ENCODE data around the gene BDKRB2. TPM values are rescaled to one million over a fixed set of nuclear protein-coding genes. Genes with fewer than 3 reads are reported as not detected.

Gene BDKRB2
- polyA plus RNA-seq, 1 donor from 2014 or later: not detected

DNA sequence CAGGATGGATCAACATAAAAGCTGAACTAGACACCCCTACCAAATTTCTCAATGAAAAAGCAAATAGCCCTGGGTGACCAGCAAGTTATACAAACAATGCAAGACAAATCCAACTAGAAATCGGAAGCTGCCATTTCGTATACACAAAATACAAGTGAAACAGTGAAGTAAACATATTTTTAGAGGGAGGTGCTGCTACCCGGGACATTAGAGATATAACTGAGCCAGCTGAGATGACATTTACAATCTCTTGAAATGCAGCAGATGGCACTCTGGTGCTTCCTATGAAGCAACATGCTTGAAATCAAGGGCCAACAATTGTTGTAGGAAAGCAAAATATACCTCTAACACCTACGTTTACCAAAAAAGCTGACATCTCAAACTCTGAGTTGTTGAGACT is 76.8 kb downstream of the BDKRB2 start:
- no peak overlapping the region for H2AFZ ChIP-seq (ENCODE audit: low read depth, low read length)
- H3K27ac ChIP-seq (ENCODE audit: low read length): no peak overlapping the region
- no peaks in the 10 kb centered on the region for H3K9me2 ChIP-seq (ENCODE audit: insufficient read depth, low read length)
- H3K27me3 ChIP-seq (ENCODE audit: insufficient read depth, low read depth, low read length): no peaks in the 10 kb centered on the region
- H3K9me3 ChIP-seq (ENCODE audit: low read length): no peaks in the 10 kb centered on the region
- H3K4me2 ChIP-seq (ENCODE audit: low read length): no peak overlapping the region
- no peaks in the 10 kb centered on the region for H4K20me1 ChIP-seq (ENCODE audit: insufficient read depth)
- no peak overlapping the region for H3K9ac ChIP-seq (ENCODE audit: low read length)
- TF ChIP-seq RAD21 (conservative IDR thresholded peaks at IDR 0.05): peak; percentile 12
- TF ChIP-seq, protein P1, sequence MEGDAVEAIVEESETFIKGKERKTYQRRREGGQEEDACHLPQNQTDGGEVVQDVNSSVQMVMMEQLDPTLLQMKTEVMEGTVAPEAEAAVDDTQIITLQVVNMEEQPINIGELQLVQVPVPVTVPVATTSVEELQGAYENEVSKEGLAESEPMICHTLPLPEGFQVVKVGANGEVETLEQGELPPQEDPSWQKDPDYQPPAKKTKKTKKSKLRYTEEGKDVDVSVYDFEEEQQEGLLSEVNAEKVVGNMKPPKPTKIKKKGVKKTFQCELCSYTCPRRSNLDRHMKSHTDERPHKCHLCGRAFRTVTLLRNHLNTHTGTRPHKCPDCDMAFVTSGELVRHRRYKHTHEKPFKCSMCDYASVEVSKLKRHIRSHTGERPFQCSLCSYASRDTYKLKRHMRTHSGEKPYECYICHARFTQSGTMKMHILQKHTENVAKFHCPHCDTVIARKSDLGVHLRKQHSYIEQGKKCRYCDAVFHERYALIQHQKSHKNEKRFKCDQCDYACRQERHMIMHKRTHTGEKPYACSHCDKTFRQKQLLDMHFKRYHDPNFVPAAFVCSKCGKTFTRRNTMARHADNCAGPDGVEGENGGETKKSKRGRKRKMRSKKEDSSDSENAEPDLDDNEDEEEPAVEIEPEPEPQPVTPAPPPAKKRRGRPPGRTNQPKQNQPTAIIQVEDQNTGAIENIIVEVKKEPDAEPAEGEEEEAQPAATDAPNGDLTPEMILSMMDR (IDR thresholded peaks at IDR 0.05; ENCODE audit: poor library complexity, severe bottlenecking): no peak
- H3K4me3 ChIP-seq (ENCODE audit: low read length): no peak overlapping the region
- H3K36me3 ChIP-seq (ENCODE audit: insufficient read depth, low read length): no peaks in the 10 kb centered on the region
- no peaks in the 10 kb centered on the region for H3F3A ChIP-seq (ENCODE audit: insufficient read depth, low read length, poor library complexity, severe bottlenecking)
- H3K79me2 ChIP-seq (replicated peaks; ENCODE audit: insufficient read depth, low read length): no peaks in the 10 kb centered on the region

DNA sequence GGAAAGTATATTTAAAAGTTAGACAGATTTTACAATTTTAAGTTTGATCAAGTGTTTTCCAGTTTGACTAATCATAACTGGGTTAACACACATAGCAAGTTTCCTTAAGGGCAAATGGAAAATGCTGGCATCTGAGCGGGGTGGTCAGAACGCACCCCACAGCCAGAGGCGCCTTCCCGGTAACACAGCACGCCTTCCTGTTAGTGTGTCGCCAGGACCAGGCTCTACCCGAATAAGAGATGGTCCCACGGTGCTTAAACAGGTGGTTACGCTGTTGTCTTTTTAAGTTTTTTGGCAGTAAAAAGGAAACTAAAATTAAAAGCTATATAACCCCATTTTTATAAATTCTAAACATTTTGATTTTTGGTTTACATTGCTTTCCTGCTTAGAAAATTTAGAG is 79.4 kb downstream of the BDKRB2 start:
- Histone ChIP-seq H3F3A (ENCODE audit: insufficient read depth, low read length, poor library complexity, severe bottlenecking) (no peaks in the 10 kb centered on the region), H3K36me3 (ENCODE audit: insufficient read depth, low read length) (no peaks in the 10 kb centered on the region), H3K9ac (ENCODE audit: low read length) (no peak overlapping the region), H3K27ac (ENCODE audit: low read length) (no peak overlapping the region), H4K20me1 (ENCODE audit: insufficient read depth) (no peaks in the 10 kb centered on the region), H2AFZ (ENCODE audit: low read depth, low read length) (no peak overlapping the region), H3K4me3 (ENCODE audit: low read length) (no peak overlapping the region), H3K27me3 (ENCODE audit: insufficient read depth, low read depth, low read length) (no peaks in the 10 kb centered on the region), H3K79me2 (replicated peaks; ENCODE audit: insufficient read depth, low read length) (no peaks in the 10 kb centered on the region), H3K9me3 (ENCODE audit: low read length) (no peaks in the 10 kb centered on the region), H3K4me2 (ENCODE audit: low read length) (no peak overlapping the region), H3K9me2 (ENCODE audit: insufficient read depth, low read length) (no peaks in the 10 kb centered on the region)
- TF ChIP-seq, protein P1 (IDR thresholded peaks at IDR 0.05; ENCODE audit: poor library complexity, severe bottlenecking): no peak
- no peak for TF ChIP-seq TAF1 (IDR thresholded peaks at IDR 0.05; ENCODE audit: low read depth)
- no peak for TF ChIP-seq EZH2 (IDR thresholded peaks at IDR 0.05; ENCODE audit: borderline replicate concordance, insufficient read depth, low read length, poor library complexity, severe bottlenecking)
- no peak for TF ChIP-seq MXI1 (conservative IDR thresholded peaks at IDR 0.05; ENCODE audit: poor library complexity, severe bottlenecking)
- no peak for TF ChIP-seq EP300 (conservative IDR thresholded peaks at IDR 0.05; ENCODE audit: poor library complexity, severe bottlenecking)
- no peak for TF ChIP-seq POLR2AphosphoS5 (IDR thresholded peaks at IDR 0.05)
- TF ChIP-seq SMC3 (conservative IDR thresholded peaks at IDR 0.05; ENCODE audit: poor library complexity): no peak
- TF ChIP-seq, protein P2, sequence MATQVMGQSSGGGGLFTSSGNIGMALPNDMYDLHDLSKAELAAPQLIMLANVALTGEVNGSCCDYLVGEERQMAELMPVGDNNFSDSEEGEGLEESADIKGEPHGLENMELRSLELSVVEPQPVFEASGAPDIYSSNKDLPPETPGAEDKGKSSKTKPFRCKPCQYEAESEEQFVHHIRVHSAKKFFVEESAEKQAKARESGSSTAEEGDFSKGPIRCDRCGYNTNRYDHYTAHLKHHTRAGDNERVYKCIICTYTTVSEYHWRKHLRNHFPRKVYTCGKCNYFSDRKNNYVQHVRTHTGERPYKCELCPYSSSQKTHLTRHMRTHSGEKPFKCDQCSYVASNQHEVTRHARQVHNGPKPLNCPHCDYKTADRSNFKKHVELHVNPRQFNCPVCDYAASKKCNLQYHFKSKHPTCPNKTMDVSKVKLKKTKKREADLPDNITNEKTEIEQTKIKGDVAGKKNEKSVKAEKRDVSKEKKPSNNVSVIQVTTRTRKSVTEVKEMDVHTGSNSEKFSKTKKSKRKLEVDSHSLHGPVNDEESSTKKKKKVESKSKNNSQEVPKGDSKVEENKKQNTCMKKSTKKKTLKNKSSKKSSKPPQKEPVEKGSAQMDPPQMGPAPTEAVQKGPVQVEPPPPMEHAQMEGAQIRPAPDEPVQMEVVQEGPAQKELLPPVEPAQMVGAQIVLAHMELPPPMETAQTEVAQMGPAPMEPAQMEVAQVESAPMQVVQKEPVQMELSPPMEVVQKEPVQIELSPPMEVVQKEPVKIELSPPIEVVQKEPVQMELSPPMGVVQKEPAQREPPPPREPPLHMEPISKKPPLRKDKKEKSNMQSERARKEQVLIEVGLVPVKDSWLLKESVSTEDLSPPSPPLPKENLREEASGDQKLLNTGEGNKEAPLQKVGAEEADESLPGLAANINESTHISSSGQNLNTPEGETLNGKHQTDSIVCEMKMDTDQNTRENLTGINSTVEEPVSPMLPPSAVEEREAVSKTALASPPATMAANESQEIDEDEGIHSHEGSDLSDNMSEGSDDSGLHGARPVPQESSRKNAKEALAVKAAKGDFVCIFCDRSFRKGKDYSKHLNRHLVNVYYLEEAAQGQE (IDR thresholded peaks at IDR 0.05; ENCODE audit: borderline replicate concordance): no peak
- TF ChIP-seq RAD21 (conservative IDR thresholded peaks at IDR 0.05): no peak
